ENCODE data around the gene REC114. TPM values are rescaled to one million over a fixed set of nuclear protein-coding genes. Genes with fewer than 3 reads are reported as not detected.
A peak's percentile ranks its signal among the peaks of the same experiment; 100 is the strongest.

Gene REC114
- polyA plus RNA-seq, 3 donors: not detected

- 96% methylated on average over 2 of the region's 2 CpGs for whole genome bisulfite sequencing (ENCODE audit: insufficient coverage)
- Histone ChIP-seq H3K27me3 (ENCODE audit: control insufficient read depth in 2 of 2, insufficient read depth in 2 of 2, low read length in 2 of 2) (no peaks in the 10 kb centered on the region), H3K4me3 (replicated peaks in 1 of 3; ENCODE audit: low read depth in 2 of 3, low read length in 3 of 3) (no peak overlapping the region), H3K4me2 (replicated peaks; ENCODE audit: extremely low read depth, low read length, poor library complexity, severe bottlenecking) (no peak overlapping the region), H3K36me3 (replicated peaks in 1 of 2; ENCODE audit: control insufficient read depth in 1 of 2, insufficient read depth in 2 of 2, low read length in 2 of 2) (peaks cover 77 to 94% of the 10 kb centered on the region in 2 donors), H2AFZ (ENCODE audit: insufficient read depth, low read depth, low read length, poor library complexity, severe bottlenecking) (no peak overlapping the region), H3K79me2 (ENCODE audit: insufficient read depth, low read length) (peaks cover 4% of the 10 kb centered on the region), H3K9me3 (replicated peaks in 1 of 2; ENCODE audit: control insufficient read depth in 1 of 2, insufficient read depth in 1 of 2, low read length in 2 of 2) (no peaks in the 10 kb centered on the region), H4K20me1 (ENCODE audit: insufficient read depth, low read length) (peaks cover 78% of the 10 kb centered on the region), H3K4me1 (ENCODE audit: control insufficient read depth in 1 of 2, insufficient read depth in 2 of 2, low read length in 2 of 2) (peaks cover 0 to under 1% of the 10 kb centered on the region in 2 donors), H3K9ac (ENCODE audit: insufficient read depth, low read length, poor library complexity, severe bottlenecking) (no peak overlapping the region), H3K27ac (ENCODE audit: low read depth in 1 of 2, low read length in 2 of 2) (no peak overlapping the region)
- Mint-ChIP-seq H3K27me3 (ENCODE audit: low read depth in 3 of 3) (peaks cover 0 to 2% (median 0%) of the 10 kb centered on the region in 3 donors), H3K4me3 (no peak overlapping the region), H3K9me3 (no peaks in the 10 kb centered on the region), H3K36me3 (peaks cover 80 to 92% of the 10 kb centered on the region in 2 donors), H3K27ac (peak overlapping the region in 2 of 7 donors; percentile 3 to 7), H3K4me1 (peaks cover 4% of the 10 kb centered on the region)
- no peak for TF ChIP-seq CTCF (IDR thresholded peaks at IDR 0.05)
- intact Hi-C loops (cut with micrococcal nuclease): no loop called here
- no peak for DNase-seq
Measured at GRCh38 chr15:73578026-73578425, 135.1 kb downstream of the REC114 start.

GRCh38 chr15:73582851-73583379 lies 140.0 kb downstream of the REC114 start:
- intact Hi-C loops (cut with micrococcal nuclease): no loop called here
- H4K20me1 ChIP-seq (ENCODE audit: insufficient read depth, low read length): peaks cover 84% of the 10 kb centered on the region
- peaks cover 0 to 4% of the 10 kb centered on the region in 2 donors for H3K4me1 ChIP-seq (ENCODE audit: control insufficient read depth in 1 of 2, insufficient read depth in 2 of 2, low read length in 2 of 2)
- H3K4me3 ChIP-seq (replicated peaks in 1 of 3; ENCODE audit: low read depth in 2 of 3, low read length in 3 of 3): no peak overlapping the region
- no peak for TF ChIP-seq CTCF (IDR thresholded peaks at IDR 0.05)
- DNase-seq: peak in 1 of 3 donors; percentile 16
- WGBS (ENCODE audit: insufficient coverage): 91% methylated on average over 4 of the region's 6 CpGs
- H3K4me2 ChIP-seq (replicated peaks; ENCODE audit: extremely low read depth, low read length, poor library complexity, severe bottlenecking): no peak overlapping the region
- H3K27ac ChIP-seq (ENCODE audit: low read depth in 1 of 2, low read length in 2 of 2): peak overlapping the region in 1 of 2 donors; percentile 74
- no peak overlapping the region for H3K9ac ChIP-seq (ENCODE audit: insufficient read depth, low read length, poor library complexity, severe bottlenecking)
- peaks cover 4% of the 10 kb centered on the region for H3K79me2 ChIP-seq (ENCODE audit: insufficient read depth, low read length)
- Mint-ChIP-seq H3K27me3 (ENCODE audit: low read depth in 3 of 3) (no peaks in the 10 kb centered on the region), H3K27ac (peak overlapping the region in 6 of 7 donors; percentile 5 to 80 (median 27)), H3K9me3 (no peaks in the 10 kb centered on the region), H3K36me3 (peaks cover 82 to 91% of the 10 kb centered on the region in 2 donors), H3K4me1 (peaks cover 9% of the 10 kb centered on the region), H3K4me3 (no peak overlapping the region)
- no peak overlapping the region for H2AFZ ChIP-seq (ENCODE audit: insufficient read depth, low read depth, low read length, poor library complexity, severe bottlenecking)
- no peaks in the 10 kb centered on the region for H3K9me3 ChIP-seq (replicated peaks in 1 of 2; ENCODE audit: control insufficient read depth in 1 of 2, insufficient read depth in 1 of 2, low read length in 2 of 2)
- H3K27me3 ChIP-seq (ENCODE audit: control insufficient read depth in 2 of 2, insufficient read depth in 2 of 2, low read length in 2 of 2): no peaks in the 10 kb centered on the region
- peaks cover 84 to 94% of the 10 kb centered on the region in 2 donors for H3K36me3 ChIP-seq (replicated peaks in 1 of 2; ENCODE audit: control insufficient read depth in 1 of 2, insufficient read depth in 2 of 2, low read length in 2 of 2)

Data from CD14-positive monocyte (primary cell).